H9 (cell line): ENCODE results near the gene IFITM1. TPM values are rescaled to one million over a fixed set of nuclear protein-coding genes. Genes with fewer than 3 reads are reported as not detected.

Experiments used
- DNase-seq: peaks from one replicate; pipeline ENCODE4 v3.0.0-alpha.2; 2017
- H2AFZ ChIP-seq: one replicate; pipeline ENCODE4 v1.6.1; 2013; ENCODE audit warnings: mild to moderate bottlenecking, low read length, control low read depth, moderate library complexity
- H2AK5ac ChIP-seq: 2 replicates; pipeline ENCODE4 v1.6.1; 2013; ENCODE audit warnings: low read length, control low read depth, mixed read lengths; ENCODE audit not compliant: insufficient read length
- H2BK120ac ChIP-seq: one replicate; pipeline ENCODE4 v1.6.1; 2013; ENCODE audit warnings: low read depth, mild to moderate bottlenecking, low read length, control low read depth, inconsistent platforms; ENCODE audit not compliant: poor library complexity, severe bottlenecking
- H2BK12ac ChIP-seq: 2 replicates; pipeline ENCODE4 v1.6.1; 2013; ENCODE audit warnings: low read length, control low read depth, mixed read lengths, low read depth; ENCODE audit not compliant: insufficient read length
- H2BK15ac ChIP-seq: 2 replicates; pipeline ENCODE4 v1.6.1; 2013; ENCODE audit warnings: low read depth, low read length, control low read depth
- H2BK20ac ChIP-seq: one replicate; pipeline ENCODE4 v1.6.1; 2013; ENCODE audit warnings: low read depth, mild to moderate bottlenecking, low read length, control low read depth, inconsistent platforms; ENCODE audit not compliant: poor library complexity, severe bottlenecking
- H2BK5ac ChIP-seq: 2 replicates; pipeline ENCODE4 v1.6.1; 2013; ENCODE audit warnings: low read length, control low read depth, mixed read lengths; ENCODE audit not compliant: insufficient read length
- H3K14ac ChIP-seq: 2 replicates; pipeline ENCODE4 v1.6.1; 2013; ENCODE audit warnings: low read length, control low read depth; ENCODE audit not compliant: insufficient read depth
- H3K18ac ChIP-seq: 2 replicates; pipeline ENCODE4 v1.6.1; 2013; ENCODE audit warnings: low read depth, mild to moderate bottlenecking, mixed read lengths, low read length, control low read depth; ENCODE audit not compliant: insufficient read length
- H3K23ac ChIP-seq: 2 replicates; pipeline ENCODE4 v1.6.1; 2013; ENCODE audit warnings: low read length, control low read depth, mixed read lengths, low read depth; ENCODE audit not compliant: insufficient read length
- H3K23me2 ChIP-seq: 2 replicates; pipeline ENCODE4 v1.6.1; 2013; ENCODE audit warnings: low read depth, mild to moderate bottlenecking, mixed read lengths, low read length, control low read depth; ENCODE audit not compliant: insufficient read length, poor library complexity, severe bottlenecking
- H3K27ac ChIP-seq: 2 replicates; pipeline ENCODE4 v1.5.1; 2013; ENCODE audit warnings: low read length, control low read depth, mixed read lengths, low read depth; ENCODE audit not compliant: insufficient read length
- H3K27me3 ChIP-seq: 2 replicates; pipeline ENCODE4 v1.6.1; 2013; ENCODE audit warnings: low read length, control low read depth, inconsistent platforms; ENCODE audit not compliant: insufficient read depth
- H3K4ac ChIP-seq: 2 replicates; pipeline ENCODE4 v1.6.1; 2013; ENCODE audit warnings: low read depth, mild to moderate bottlenecking, control low read depth, inconsistent platforms, low read length, moderate library complexity
- H3K4me1 ChIP-seq: 2 replicates; pipeline ENCODE4 v1.6.1; 2013; ENCODE audit warnings: low read length, control low read depth, inconsistent platforms; ENCODE audit not compliant: insufficient read depth
- H3K4me2 ChIP-seq: 2 replicates; pipeline ENCODE4 v1.6.1; 2013; ENCODE audit warnings: low read length, control low read depth, mixed read lengths; ENCODE audit not compliant: insufficient read length, insufficient read depth
- H3K56ac ChIP-seq: 2 replicates; pipeline ENCODE4 v1.6.1; 2013; ENCODE audit warnings: low read depth, mild to moderate bottlenecking, mixed read lengths, low read length, control low read depth; ENCODE audit not compliant: insufficient read length
- H3K79me1 ChIP-seq: 2 replicates; pipeline ENCODE4 v1.6.1; 2013; ENCODE audit warnings: low read depth, mild to moderate bottlenecking, moderate library complexity, low read length, control low read depth, inconsistent platforms; ENCODE audit not compliant: insufficient read depth, poor library complexity, severe bottlenecking
- H3K79me2 ChIP-seq: 2 replicates; pipeline ENCODE4 v1.6.1; 2013; ENCODE audit warnings: low read length, control low read depth, inconsistent platforms; ENCODE audit not compliant: insufficient read depth
- H3K9ac ChIP-seq: 2 replicates; pipeline ENCODE4 v1.6.1; 2013; ENCODE audit warnings: low read length, control low read depth, mixed read lengths; ENCODE audit not compliant: insufficient read length; ENCODE audit errors: extremely low read depth
- H3K9me3 ChIP-seq: one replicate; pipeline ENCODE4 v1.6.1; 2013; ENCODE audit warnings: low read depth, low read length, inconsistent platforms; ENCODE audit not compliant: control insufficient read depth
- H3T11ph ChIP-seq: one replicate; pipeline ENCODE4 v1.6.1; 2013; ENCODE audit warnings: mild to moderate bottlenecking, low read length, control low read depth, inconsistent platforms
- H4K20me1 ChIP-seq: one replicate; pipeline ENCODE4 v1.6.1; 2013; ENCODE audit not compliant: control insufficient read depth, insufficient read length, insufficient read depth
- H4K5ac ChIP-seq: 2 replicates; pipeline ENCODE4 v1.6.1; 2013; ENCODE audit warnings: low read depth, mild to moderate bottlenecking, mixed read lengths, low read length, control low read depth; ENCODE audit not compliant: insufficient read length
- H4K8ac ChIP-seq: replicated peaks from 2 replicates; pipeline ENCODE4 v1.6.1; 2013; ENCODE audit warnings: low read length, control low read depth, mixed read lengths, low read depth; ENCODE audit not compliant: insufficient read length
- H4K91ac ChIP-seq: 2 replicates; pipeline ENCODE4 v1.6.1; 2013; ENCODE audit warnings: low read depth, mild to moderate bottlenecking, moderate library complexity, mixed read lengths, low read length, control low read depth; ENCODE audit not compliant: insufficient read length
- H3K27ac Mint-ChIP-seq, 3 experiments: 2 replicates in 2 of 3; 3 replicates in 1 of 3; pipeline ENCODE4 v1.8.0; 2020 to 2021; ENCODE audit warnings: mixed read lengths in 3 of 3, mild to moderate bottlenecking in 1 of 3, moderate library complexity in 1 of 3
- H3K27me3 Mint-ChIP-seq: 2 replicates; pipeline ENCODE4 v1.8.0; 2021; ENCODE audit warnings: low read depth, mild to moderate bottlenecking, moderate library complexity, mixed read lengths
- H3K36me3 Mint-ChIP-seq, 3 experiments: 2 replicates in 2 of 3; 3 replicates in 1 of 3; pipeline ENCODE4 v1.8.0; 2020 to 2021; ENCODE audit warnings: low read depth in 3 of 3, mixed read lengths in 3 of 3; ENCODE audit not compliant: insufficient read depth in 1 of 3
- H3K4me1 Mint-ChIP-seq, 2 experiments: 2 replicates each; pipeline ENCODE4 v1.8.0; 2020; ENCODE audit warnings: mixed read lengths in 2 of 2
- H3K4me3 Mint-ChIP-seq, 2 experiments: 2 replicates in 1 of 2; 3 replicates in 1 of 2; pipeline ENCODE4 v1.8.0; 2020 to 2021; ENCODE audit warnings: mild to moderate bottlenecking in 2 of 2, mixed read lengths in 2 of 2, moderate library complexity in 1 of 2
- H3K9me3 Mint-ChIP-seq, 2 experiments: 2 replicates in 1 of 2; 3 replicates in 1 of 2; pipeline ENCODE4 v1.8.0; 2020; ENCODE audit warnings: mild to moderate bottlenecking in 2 of 2, mixed read lengths in 2 of 2, moderate library complexity in 1 of 2
- CTCF ChIP-seq: fragments of 200-600 bp; sonication (generic); conservative IDR thresholded peaks from 3 replicates; pipeline ENCODE4 v1.8.0; 2021; ENCODE audit warnings: antibody characterized with exemption, mild to moderate bottlenecking
- WGBS: extraction: QIAGEN DNeasy Blood & Tissue Kit; methylation state at CpG from one replicate; pipeline ENCODE4 v1.1.7; 2013; ENCODE audit warnings: missing lambda C conversion rate, low lambda C conversion rate, mixed read lengths; ENCODE audit not compliant: insufficient read length; ENCODE audit errors: extremely low coverage; 5-methylcytosine and 5-hydroxymethylcytosine counted together
- total RNA-seq: library from RNA; stranded (reverse); gene quantifications from 2 replicates; pipeline ENCODE4 v1.2.1, GENCODE V29; 2021

Gene IFITM1
- total RNA-seq, 1 experiment from 2014 or later = 500 TPM

GRCh38 chr11:359181-359714, 45.4 kb downstream of the IFITM1 start:
- Histone ChIP-seq H2BK12ac (no peak overlapping the region), H3T11ph (no peak overlapping the region), H2AFZ (no peak overlapping the region), H2BK120ac (no peak overlapping the region), H2BK5ac (no peak overlapping the region), H3K14ac (no peak overlapping the region), H2BK15ac (no peak overlapping the region), H3K79me1 (no peaks in the 10 kb centered on the region), H3K56ac (no peak overlapping the region), H3K4me1 (no peaks in the 10 kb centered on the region), H3K79me2 (no peaks in the 10 kb centered on the region), H3K27ac (no peak overlapping the region), H3K9ac (no peak overlapping the region), H3K23me2 (no peaks in the 10 kb centered on the region), H3K23ac (no peak overlapping the region), H4K91ac (no peak overlapping the region), H4K5ac (no peak overlapping the region), H4K20me1 (no peaks in the 10 kb centered on the region), H4K8ac (no peak overlapping the region), H2AK5ac (no peak overlapping the region), H3K18ac (no peak overlapping the region), H3K9me3 (peaks cover 8% of the 10 kb centered on the region), H3K4me2 (no peak overlapping the region), H3K27me3 (no peaks in the 10 kb centered on the region), H3K4ac (no peak overlapping the region), H2BK20ac (no peak overlapping the region)
- Mint-ChIP-seq H3K27ac (no peak overlapping the region), H3K27me3 (peaks cover 23% of the 10 kb centered on the region), H3K36me3 (peaks cover 6 to 10% (median 9%) of the 10 kb centered on the region in 3 experiments; a peak in 5 of 7 replicates), H3K4me1 (peaks cover 4 to 8% of the 10 kb centered on the region in 2 experiments; a peak in 3 of 4 replicates), H3K9me3 (peaks cover 29 to 32% of the 10 kb centered on the region in 2 experiments), H3K4me3 (no peak overlapping the region)
- DNase-seq = no peak
- no peak for TF ChIP-seq CTCF
- WGBS = no CpG with 5 or more reads among the region's 5 CpGs
